Kidney tubule cell (primary cell): ENCODE measurements around the gene GMDS.

ENCODE experiments used
- DNase-seq: peaks from one replicate; pipeline ENCODE4 v3.0.0-alpha.2; 2018; ENCODE audit warnings: low spot score

The GMDS gene

DNA sequence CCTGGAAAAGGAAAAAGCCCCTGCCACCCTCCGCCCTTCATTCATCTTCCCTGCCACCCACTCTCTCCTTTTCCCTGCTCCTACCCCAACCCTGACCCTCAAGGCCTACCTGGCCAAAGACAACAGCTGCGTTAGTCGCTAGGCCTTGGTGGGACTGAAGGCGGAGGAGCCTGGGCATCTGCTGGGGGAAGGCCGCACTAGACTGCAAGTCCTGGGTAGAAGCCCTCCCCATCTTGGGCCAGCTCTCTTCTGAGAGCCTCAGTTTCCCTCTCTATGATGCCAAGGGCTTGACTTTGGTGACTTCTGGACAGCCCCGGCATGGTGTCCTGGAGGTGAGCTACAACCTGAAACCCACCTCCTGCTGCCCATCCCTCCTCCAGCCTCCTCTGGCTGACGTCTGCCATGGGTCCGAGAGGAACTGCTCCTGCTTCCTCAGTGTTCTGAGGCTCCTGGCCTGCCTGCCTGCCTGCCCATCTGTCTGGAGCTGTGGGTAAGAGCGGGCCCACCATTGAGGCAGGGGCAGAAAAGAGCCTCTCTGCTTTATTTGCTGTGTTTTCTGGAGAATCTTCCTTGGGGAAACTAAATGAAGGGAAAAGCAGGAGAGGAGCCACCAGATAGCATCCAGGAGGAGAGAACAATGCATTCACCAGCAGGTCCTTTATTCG lies 643.2 kb downstream of the GMDS start:
- DNase-seq, result no peak

GRCh38 chr6:1601158-1602048 lies 644.0 kb downstream of the GMDS start:
- DNase-seq, result no peak

- DNase-seq, result no peak
Measured at GRCh38 chr6:1600764-1601157, 644.6 kb downstream of the GMDS start.

DNA sequence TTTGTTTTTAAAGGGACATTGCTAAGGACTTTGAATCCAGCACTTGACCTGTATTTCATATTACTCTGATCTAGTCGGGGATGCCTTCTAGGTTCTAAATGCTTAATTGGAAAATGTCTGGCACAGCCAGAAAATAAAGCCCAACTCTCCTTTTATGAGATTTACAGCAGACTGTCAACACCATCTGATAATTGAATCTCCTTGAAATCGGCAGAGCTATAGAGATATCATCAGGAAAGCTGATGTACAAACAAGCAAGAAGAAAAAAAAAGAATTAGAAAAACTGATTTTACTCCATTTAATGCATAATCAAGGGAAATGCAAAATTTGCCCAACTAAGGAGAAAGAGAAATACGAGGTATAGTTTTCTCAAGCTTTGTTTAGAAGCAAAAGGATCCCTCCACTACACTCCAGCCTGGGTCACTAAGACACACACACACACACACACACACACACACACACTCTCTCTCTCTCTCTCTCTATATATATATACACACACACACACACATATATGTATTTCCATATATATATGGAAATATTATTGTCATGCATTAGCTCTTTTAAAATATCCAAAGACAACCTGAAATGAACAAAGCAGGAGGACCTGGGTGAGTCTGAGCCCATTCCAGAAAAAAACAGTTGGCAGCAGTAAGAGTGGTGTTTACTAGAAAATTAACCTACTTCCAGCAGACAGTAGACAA lies 645.2 kb downstream of the GMDS start:
- no peak for DNase-seq

DNA sequence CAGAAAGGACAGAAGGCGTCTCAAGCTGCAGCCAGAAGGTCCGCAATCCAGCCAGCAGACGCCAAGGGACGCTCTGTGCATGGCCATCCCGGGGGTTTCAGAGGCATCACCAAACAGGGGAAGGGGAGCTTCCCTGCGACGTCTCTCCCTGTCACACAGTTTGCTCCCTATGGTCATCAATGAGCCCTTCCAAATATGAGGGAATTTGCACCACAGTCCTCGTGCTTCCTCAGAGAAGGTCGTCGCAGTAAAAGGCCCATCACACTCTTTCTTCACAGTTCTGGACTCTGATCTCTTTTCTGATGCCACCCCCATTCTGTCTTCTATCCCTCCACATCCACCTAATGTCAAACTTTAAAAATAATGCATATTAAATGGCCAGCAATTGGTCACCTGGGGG lies 645.9 kb downstream of the GMDS start:
- no peak for DNase-seq

DNA sequence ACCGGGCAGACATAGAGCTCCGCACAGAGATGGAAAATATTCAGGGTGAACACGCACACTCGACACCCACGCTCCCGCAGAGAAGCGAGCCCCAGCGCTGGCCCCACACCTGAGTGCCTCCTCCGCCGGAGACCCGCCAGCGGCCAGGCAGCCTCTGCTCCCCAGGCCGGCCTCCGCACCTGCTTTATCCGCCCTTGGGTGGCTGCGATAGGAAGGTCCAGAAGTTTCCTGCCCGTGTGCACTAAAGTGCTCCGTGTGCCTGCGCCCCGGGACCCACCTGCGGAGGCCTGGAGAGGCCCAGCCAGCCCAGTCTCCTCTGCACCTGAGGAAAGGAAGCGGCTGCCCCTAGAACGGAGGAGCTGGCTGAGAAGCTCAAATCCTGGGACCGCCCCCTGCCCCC lies 646.5 kb downstream of the GMDS start:
- DNase-seq, result no peak

- DNase-seq, result no peak
Measured at GRCh38 chr6:1598433-1598832, 647.0 kb downstream of the GMDS start.

GRCh38 chr6:1597924-1598323 lies 647.5 kb downstream of the GMDS start:
- DNase-seq, result peak; percentile 16

DNA sequence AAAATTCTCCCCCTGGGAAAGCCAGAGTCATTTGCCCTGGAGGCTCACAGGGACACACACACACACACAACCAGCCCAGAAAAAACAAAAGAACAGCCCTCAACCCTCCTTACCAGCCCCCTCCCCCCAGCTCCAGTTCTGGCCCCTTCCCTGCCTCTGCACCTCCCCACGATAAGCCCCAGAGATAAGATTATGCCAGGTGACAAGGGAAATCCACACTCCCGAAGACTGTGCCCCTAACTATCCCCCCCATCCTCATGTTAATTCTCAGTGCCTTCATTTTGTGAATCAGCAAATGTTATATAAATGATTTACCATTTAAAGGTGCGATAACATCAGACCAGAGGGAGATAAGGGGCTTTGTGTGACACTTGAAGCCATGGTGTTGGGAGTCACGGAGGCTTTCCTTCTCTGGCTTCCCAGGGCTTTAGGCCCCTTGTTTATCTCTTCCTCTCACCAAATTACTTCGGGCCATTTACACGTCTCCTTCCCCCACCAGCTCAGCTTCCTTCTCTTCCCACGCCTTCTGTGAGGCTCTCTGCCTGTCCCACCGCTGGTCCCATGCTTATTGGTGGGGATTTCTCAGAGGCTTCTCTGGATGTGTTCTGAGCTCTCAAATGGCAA lies 648.2 kb downstream of the GMDS start:
- DNase-seq, result no peak

DNA sequence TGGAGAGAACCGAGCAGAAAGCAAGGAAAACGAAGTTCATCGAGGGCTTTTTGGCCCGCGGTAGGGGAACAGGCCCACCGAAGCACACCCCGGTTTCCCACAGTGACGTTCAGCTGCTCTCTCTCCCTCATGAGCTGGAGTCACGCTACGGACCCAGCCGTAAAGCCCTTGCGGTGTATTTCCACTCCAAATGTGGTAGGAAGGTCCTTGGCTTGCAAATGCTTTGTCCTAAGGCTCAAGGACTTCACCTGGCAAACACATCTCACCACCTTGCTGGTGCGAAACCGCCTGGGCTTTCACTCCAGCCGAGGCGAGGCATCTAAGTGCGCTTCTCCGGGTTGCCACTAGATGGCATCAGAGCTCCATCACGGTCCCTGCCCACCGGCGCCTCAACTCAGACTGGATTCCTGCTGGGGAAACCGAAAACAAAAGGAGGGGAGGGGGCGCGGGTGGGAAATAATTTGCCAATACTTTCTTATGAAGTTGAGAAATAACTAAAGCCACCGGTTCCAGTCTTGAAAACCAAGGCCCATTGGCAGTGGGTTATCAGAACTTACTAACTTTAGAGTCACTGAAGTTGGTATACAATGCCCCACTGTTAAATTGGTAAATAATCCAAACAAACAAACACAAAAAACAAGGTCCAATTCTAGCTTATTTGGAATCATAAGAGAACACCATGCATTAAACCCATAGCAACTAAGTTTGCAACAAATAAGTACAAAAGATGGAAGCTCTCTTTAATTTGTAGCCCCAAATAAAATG lies 649.1 kb downstream of the GMDS start:
- peak; percentile 51 for DNase-seq

DNA sequence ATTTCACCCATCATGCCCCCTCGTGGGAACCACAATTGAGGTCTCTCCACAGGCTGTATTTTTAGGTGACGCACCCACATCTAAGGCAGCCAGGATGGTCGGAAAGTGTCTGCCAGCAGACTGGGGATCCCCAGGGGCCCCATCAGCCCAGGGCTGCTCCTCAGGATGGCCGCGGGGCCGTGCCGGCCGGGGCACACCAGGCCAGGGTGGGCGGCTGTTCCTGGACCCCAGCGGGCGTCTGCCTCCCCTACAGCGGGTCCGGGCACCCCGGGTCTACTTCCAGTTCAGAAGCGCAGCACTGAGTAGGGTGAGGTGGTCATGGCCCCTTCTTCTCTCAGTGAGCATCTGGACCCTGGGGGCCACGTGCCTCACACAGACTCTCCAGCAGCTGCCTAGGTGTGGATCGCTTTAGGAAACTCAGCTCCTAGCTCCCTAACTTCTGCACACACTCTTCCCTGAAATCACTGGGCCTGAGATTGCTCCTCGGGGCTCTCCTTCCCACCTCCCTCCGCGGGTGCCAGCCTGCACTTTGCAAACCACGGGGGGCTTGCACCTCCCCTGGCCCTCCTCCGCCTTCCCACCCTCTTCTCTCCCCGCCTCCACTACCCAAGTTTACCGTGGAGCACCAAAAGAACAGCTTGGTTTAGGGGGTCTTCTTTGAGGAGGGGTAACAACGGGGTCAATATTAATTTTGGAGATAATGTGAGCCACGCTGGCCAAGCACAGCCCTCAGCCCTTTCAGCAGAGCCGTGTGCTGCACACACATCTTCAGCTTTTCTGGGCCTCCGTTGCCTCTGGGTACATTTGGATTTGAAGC lies 649.9 kb downstream of the GMDS start:
- DNase-seq, result no peak

GRCh38 chr6:1594445-1595200 lies 650.8 kb downstream of the GMDS start:
- no peak for DNase-seq

- no peak for DNase-seq
Measured at GRCh38 chr6:1593958-1594314, 651.5 kb downstream of the GMDS start.

GRCh38 chr6:1593286-1593957 lies 652.0 kb downstream of the GMDS start:
- DNase-seq, result peak; percentile 36

DNA sequence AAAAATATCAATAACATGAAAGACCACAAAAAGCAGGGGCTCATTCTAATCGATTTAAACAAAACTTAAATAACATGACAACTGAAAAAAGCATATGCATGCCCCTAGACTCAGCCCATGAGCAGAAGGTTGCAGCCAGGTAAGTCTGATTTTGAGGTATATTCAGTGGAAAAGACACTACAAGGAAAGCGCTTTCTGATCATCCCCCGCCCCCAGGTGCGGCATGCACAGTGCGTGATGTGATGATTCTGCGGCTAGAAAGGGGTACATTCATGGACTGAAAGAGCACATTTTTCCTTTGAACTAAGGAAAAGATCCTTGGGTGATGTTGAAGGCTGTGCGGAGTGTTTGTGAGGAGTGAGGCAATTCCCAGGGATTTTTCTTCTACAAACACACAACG lies 652.6 kb downstream of the GMDS start:
- DNase-seq, result no peak

GRCh38 chr6:1591926-1592325 lies 653.5 kb downstream of the GMDS start:
- DNase-seq, result no peak

GRCh38 chr6:1591243-1591642 lies 654.2 kb downstream of the GMDS start:
- DNase-seq, result no peak

DNA sequence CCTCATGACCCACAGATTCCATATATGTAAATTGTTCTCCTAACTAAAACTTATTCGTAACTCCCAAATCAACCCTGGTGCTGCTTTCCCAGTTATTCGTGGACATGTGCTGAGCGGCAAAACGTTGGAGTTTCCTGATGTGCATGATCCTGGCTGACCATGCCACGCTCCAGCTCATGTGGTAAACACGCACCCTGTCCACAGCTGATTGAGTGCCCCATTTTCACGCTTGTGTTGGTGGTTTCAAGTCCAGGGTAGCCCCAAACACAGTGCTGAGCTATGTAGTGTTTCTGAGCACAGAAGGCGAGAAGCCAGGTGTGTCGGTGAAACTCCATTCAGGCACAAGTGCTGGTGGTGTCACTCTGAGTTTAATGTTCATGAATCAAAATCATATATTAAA lies 654.8 kb downstream of the GMDS start:
- no peak for DNase-seq

GRCh38 chr6:1589208-1589607 lies 656.2 kb downstream of the GMDS start:
- DNase-seq, result no peak

DNA sequence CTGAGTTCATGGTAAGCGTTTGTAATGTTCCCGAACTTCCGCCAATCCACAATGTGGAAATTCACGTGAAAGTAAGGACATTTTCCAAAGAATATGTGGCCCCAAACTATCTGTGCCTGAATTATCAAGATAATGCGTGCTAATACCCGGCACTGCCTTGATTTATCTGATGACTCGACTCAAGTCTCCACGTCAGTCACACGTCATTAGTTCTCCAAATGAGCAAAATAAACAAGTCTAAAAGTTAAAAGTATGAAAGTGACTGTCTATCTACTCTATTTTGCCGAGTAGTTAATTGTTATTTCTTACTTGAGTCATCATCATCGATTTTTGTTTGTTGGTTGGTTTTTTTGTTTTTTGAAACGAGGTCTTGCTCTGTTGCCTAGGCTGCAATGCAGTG lies 657.4 kb downstream of the GMDS start:
- DNase-seq, result no peak
